ENCODE data around the gene LRRC26. TPM values are rescaled to one million over a fixed set of nuclear protein-coding genes. Genes with fewer than 3 reads are reported as not detected.

Gene LRRC26
- total RNA-seq, 2 donors from 2014 or later: 1.3 TPM; not detected in 1

- Histone ChIP-seq H3K9me3 (no peaks in the 10 kb centered on the region), H3K36me3 (replicated peaks in 1 of 2; ENCODE audit: insufficient read depth in 1 of 2, low read depth in 2 of 2) (no peaks in the 10 kb centered on the region), H3K4me1 (no peaks in the 10 kb centered on the region), H3K27me3 (peaks cover 0 to 5% of the 10 kb centered on the region in 2 donors), H3K4me3 (no peak overlapping the region), H3K27ac (no peak overlapping the region)
- no peak for TF ChIP-seq POLR2A (IDR thresholded peaks at IDR 0.05)
- no peak for TF ChIP-seq CTCF (IDR thresholded peaks at IDR 0.05)
- DNase-seq: no peak
- 53 to 59% methylated on average over 3 to 8 of the region's 9 CpGs for WGBS, 2 donors
- intact Hi-C loops (cut with DNase I): no loop called here
- ATAC-seq: no peak
Observed at GRCh38 chr9:137146527-137146918, 23.3 kb downstream of the LRRC26 start.

- H3K9me3 ChIP-seq: no peaks in the 10 kb centered on the region
- no peak for TF ChIP-seq CTCF (IDR thresholded peaks at IDR 0.05)
- intact Hi-C loops (cut with DNase I): no loop called here
- H3K4me1 ChIP-seq: no peaks in the 10 kb centered on the region
- 48 to 57% methylated on average over 16 to 33 of the region's 49 CpGs for WGBS, 2 donors
- no peak overlapping the region for H3K4me3 ChIP-seq
- DNase-seq: no peak
- H3K27ac ChIP-seq: no peak overlapping the region
- peaks cover 0 to 5% of the 10 kb centered on the region in 2 donors for H3K27me3 ChIP-seq
- no peaks in the 10 kb centered on the region for H3K36me3 ChIP-seq (replicated peaks in 1 of 2; ENCODE audit: insufficient read depth in 1 of 2, low read depth in 2 of 2)
- ATAC-seq: no peak
Observed at GRCh38 chr9:137145731-137146526, 23.9 kb downstream of the LRRC26 start.

- intact Hi-C loops (cut with DNase I): no loop called here
- no peak overlapping the region for H3K27ac ChIP-seq
- no peaks in the 10 kb centered on the region for H3K36me3 ChIP-seq (replicated peaks in 1 of 2; ENCODE audit: insufficient read depth in 1 of 2, low read depth in 2 of 2)
- ATAC-seq: no peak
- TF ChIP-seq CTCF (IDR thresholded peaks at IDR 0.05) (no peak), POLR2A (IDR thresholded peaks at IDR 0.05) (no peak)
- H3K4me3 ChIP-seq: no peak overlapping the region
- peaks cover 0 to 16% of the 10 kb centered on the region in 2 donors for H3K27me3 ChIP-seq
- no peak for DNase-seq
- 63 to 65% methylated on average over 4 of the region's 4 CpGs for WGBS, 2 donors
- no peaks in the 10 kb centered on the region for H3K9me3 ChIP-seq
- H3K4me1 ChIP-seq: peaks cover 8% of the 10 kb centered on the region
Observed at GRCh38 chr9:137143459-137143858, 26.4 kb downstream of the LRRC26 start.

- intact Hi-C loops (cut with DNase I): no loop called here
- no peaks in the 10 kb centered on the region for H3K9me3 ChIP-seq
- H3K27ac ChIP-seq: no peak overlapping the region
- no peaks in the 10 kb centered on the region for H3K36me3 ChIP-seq (replicated peaks in 1 of 2; ENCODE audit: insufficient read depth in 1 of 2, low read depth in 2 of 2)
- DNase-seq (no peak), ATAC-seq (no peak)
- peaks cover 0 to 24% of the 10 kb centered on the region in 2 donors for H3K27me3 ChIP-seq
- no peak overlapping the region for H3K4me3 ChIP-seq
- no peak for TF ChIP-seq CTCF (IDR thresholded peaks at IDR 0.05)
- TF ChIP-seq POLR2A (IDR thresholded peaks at IDR 0.05): no peak
- H3K4me1 ChIP-seq: peaks cover 8% of the 10 kb centered on the region
- WGBS, 2 donors: 69 to 72% methylated on average over 20 to 24 of the region's 24 CpGs
Observed at GRCh38 chr9:137141976-137142936, 27.6 kb downstream of the LRRC26 start.
